NB4 (cell line): ENCODE measurements around the gene TRAPPC3L.

Source experiments
- CTCF ChIP-seq: IDR thresholded peaks from one replicate; pipeline ENCODE4 v1.5.1; 2012; ENCODE audit warnings: low read depth, low read length
- MAX ChIP-seq: IDR thresholded peaks from 2 replicates; pipeline ENCODE4 v1.6.1; 2011; ENCODE audit warnings: low read depth, low read length
- POLR2A ChIP-seq: IDR thresholded peaks from 2 replicates; pipeline ENCODE4 v1.6.1; 2011; ENCODE audit warnings: mild to moderate bottlenecking; ENCODE audit not compliant: insufficient read length; ENCODE audit errors: extremely low read depth

GRCh38 chr6:116535109-116535508 lies 10.4 kb downstream of the TRAPPC3L start:
- TF ChIP-seq CTCF (no peak), POLR2A (no peak), MAX (no peak)
